ENCODE measurements around the gene SNN. TPM values are rescaled to one million over a fixed set of nuclear protein-coding genes. Genes with fewer than 3 reads are reported as not detected.

SNN gene
- total RNA-seq, 1 experiment from 2014 or later: 13.0 TPM

DNA sequence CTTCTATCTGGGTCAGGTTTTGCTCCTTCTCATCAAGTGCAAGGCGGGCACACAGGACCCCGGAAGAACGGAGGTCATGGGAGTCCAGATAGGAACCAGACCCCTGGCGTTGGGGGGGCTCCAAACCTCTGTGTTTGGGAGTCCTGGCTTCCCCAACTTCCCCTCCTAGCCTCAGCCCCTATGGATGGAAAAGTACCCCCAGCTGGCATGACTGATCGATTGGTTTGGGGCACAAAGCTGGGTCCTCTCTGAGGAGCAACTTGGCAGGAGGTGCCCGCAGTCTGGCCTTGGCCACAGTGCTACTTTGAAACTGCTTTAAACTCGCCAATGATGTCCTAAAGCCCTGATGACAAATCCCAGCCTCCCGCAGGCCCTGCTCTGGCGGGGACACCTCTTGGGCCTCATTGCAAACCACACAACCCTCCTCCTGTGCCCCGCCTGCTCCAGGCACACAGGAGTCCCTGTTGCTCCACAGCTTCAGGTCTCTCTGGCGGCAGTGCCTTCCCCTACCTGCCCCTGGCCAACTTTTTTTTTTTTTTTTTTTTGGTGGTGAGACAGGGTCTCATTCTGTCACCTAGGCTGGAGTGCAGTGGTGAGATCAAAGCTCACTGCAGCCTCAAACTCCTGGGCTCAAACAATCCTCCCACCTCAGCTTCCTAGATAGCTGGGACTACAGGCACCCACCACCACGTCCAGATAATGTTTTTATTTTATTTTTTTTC lies 38.0 kb upstream of the SNN start:
- BruUV-seq (replicated peaks): no TSS peak
- Histone ChIP-seq H3K4me1 (ENCODE audit: insufficient read depth, low read length, poor library complexity, severe bottlenecking) (no peaks in the 10 kb centered on the region), H3K27me3 (replicated peaks; ENCODE audit: insufficient read depth, low read depth, low read length, poor library complexity) (no peaks in the 10 kb centered on the region), H3K4me3 (ENCODE audit: low read depth, low read length, poor library complexity, severe bottlenecking) (no peak overlapping the region), H3K27ac (ENCODE audit: low read depth, low read length, poor library complexity, severe bottlenecking) (no peak overlapping the region), H3K36me3 (ENCODE audit: insufficient read depth, low read length, poor library complexity, severe bottlenecking) (no peaks in the 10 kb centered on the region), H3K9me3 (ENCODE audit: low read depth, low read length, poor library complexity, severe bottlenecking) (no peaks in the 10 kb centered on the region)
- DNase-seq (ENCODE audit: low spot score): no peak
- intact Hi-C loops (cut with micrococcal nuclease; ENCODE audit: unreplicated experiment): no loop called here
- no peak for TF ChIP-seq EZH2 (IDR thresholded peaks at IDR 0.05; ENCODE audit: borderline replicate concordance, low read depth, low read length, poor library complexity, severe bottlenecking)
- TF ChIP-seq, protein P1, sequence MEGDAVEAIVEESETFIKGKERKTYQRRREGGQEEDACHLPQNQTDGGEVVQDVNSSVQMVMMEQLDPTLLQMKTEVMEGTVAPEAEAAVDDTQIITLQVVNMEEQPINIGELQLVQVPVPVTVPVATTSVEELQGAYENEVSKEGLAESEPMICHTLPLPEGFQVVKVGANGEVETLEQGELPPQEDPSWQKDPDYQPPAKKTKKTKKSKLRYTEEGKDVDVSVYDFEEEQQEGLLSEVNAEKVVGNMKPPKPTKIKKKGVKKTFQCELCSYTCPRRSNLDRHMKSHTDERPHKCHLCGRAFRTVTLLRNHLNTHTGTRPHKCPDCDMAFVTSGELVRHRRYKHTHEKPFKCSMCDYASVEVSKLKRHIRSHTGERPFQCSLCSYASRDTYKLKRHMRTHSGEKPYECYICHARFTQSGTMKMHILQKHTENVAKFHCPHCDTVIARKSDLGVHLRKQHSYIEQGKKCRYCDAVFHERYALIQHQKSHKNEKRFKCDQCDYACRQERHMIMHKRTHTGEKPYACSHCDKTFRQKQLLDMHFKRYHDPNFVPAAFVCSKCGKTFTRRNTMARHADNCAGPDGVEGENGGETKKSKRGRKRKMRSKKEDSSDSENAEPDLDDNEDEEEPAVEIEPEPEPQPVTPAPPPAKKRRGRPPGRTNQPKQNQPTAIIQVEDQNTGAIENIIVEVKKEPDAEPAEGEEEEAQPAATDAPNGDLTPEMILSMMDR (conservative IDR thresholded peaks at IDR 0.05; ENCODE audit: low read depth, low read length): no peak
- POLR2A ChIA-PET (ENCODE audit: low non-redundant PET): no interaction called here
- CTCF ChIA-PET: no interaction called here

DNA sequence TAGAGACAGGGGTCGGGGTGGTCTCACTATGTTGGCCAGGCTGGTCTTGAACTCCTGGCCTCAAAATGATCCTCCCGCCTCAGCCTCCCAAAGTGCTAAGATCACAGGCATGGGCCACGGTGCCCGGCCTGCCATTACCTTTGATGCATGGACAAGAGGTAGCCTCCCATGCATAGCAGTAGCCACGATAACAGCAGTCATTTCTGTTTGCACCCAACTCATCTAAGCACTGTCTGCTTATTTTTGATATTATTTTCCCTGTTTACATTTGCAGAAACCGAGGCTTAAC lies 37.5 kb upstream of the SNN start:
- Histone ChIP-seq H3K4me3 (ENCODE audit: low read depth, low read length, poor library complexity, severe bottlenecking) (no peak overlapping the region), H3K36me3 (ENCODE audit: insufficient read depth, low read length, poor library complexity, severe bottlenecking) (no peaks in the 10 kb centered on the region), H3K27me3 (replicated peaks; ENCODE audit: insufficient read depth, low read depth, low read length, poor library complexity) (no peaks in the 10 kb centered on the region), H3K9me3 (ENCODE audit: low read depth, low read length, poor library complexity, severe bottlenecking) (no peaks in the 10 kb centered on the region), H3K27ac (ENCODE audit: low read depth, low read length, poor library complexity, severe bottlenecking) (no peak overlapping the region), H3K4me1 (ENCODE audit: insufficient read depth, low read length, poor library complexity, severe bottlenecking) (no peaks in the 10 kb centered on the region)
- no peak for TF ChIP-seq EZH2 (IDR thresholded peaks at IDR 0.05; ENCODE audit: borderline replicate concordance, low read depth, low read length, poor library complexity, severe bottlenecking)
- TF ChIP-seq, protein P1 (conservative IDR thresholded peaks at IDR 0.05; ENCODE audit: low read depth, low read length): no peak
- ChIA-PET CTCF (no interaction called here), POLR2A (ENCODE audit: low non-redundant PET) (no interaction called here)
- DNase-seq (ENCODE audit: low spot score): no peak
- intact Hi-C loops (cut with micrococcal nuclease; ENCODE audit: unreplicated experiment): no loop called here
- BruUV-seq (replicated peaks): no TSS peak

DNA sequence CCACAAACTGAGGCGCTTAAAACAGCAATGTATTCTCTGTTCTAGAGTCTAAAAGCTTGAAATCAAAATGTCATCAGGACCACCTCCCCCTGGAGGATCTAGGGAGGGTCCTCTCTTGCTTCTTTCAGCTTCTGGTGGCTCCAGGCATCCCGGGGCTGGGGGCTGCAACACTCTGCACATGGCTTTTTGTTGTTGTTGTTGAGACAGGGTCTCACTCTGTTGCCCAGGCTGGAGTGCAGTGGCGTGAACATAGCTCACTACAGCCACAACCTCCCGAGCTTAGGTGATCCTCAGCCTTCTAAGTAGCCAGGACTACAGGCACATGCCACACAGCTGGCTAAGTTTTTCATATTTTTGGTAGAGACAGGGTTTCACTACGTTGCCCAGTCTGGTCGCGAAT lies 37.0 kb upstream of the SNN start:
- DNase-seq (ENCODE audit: low spot score): no peak
- POLR2A ChIA-PET (ENCODE audit: low non-redundant PET): no interaction called here
- H3K27me3 ChIP-seq (replicated peaks; ENCODE audit: insufficient read depth, low read depth, low read length, poor library complexity): no peaks in the 10 kb centered on the region
- TF ChIP-seq, protein P1 (conservative IDR thresholded peaks at IDR 0.05; ENCODE audit: low read depth, low read length): no peak
- no peak for TF ChIP-seq EZH2 (IDR thresholded peaks at IDR 0.05; ENCODE audit: borderline replicate concordance, low read depth, low read length, poor library complexity, severe bottlenecking)
- H3K4me3 ChIP-seq (ENCODE audit: low read depth, low read length, poor library complexity, severe bottlenecking): no peak overlapping the region
- H3K36me3 ChIP-seq (ENCODE audit: insufficient read depth, low read length, poor library complexity, severe bottlenecking): no peaks in the 10 kb centered on the region
- no peaks in the 10 kb centered on the region for H3K4me1 ChIP-seq (ENCODE audit: insufficient read depth, low read length, poor library complexity, severe bottlenecking)
- no peaks in the 10 kb centered on the region for H3K9me3 ChIP-seq (ENCODE audit: low read depth, low read length, poor library complexity, severe bottlenecking)
- intact Hi-C loops (cut with micrococcal nuclease; ENCODE audit: unreplicated experiment): no loop called here
- H3K27ac ChIP-seq (ENCODE audit: low read depth, low read length, poor library complexity, severe bottlenecking): no peak overlapping the region
- CTCF ChIA-PET: interaction anchor here (0.6 to 0.7 kb wide), 2 partner anchors 99 to 564 kb away, joined by 4 to 8 read pairs; no protein-coding TSS in a partner anchor
- BruUV-seq (replicated peaks): no TSS peak

Measured in A673 (cell line).